Ureter (tissue), 1 donor: Measurements from ENCODE around the gene DOCK11. TPM values are rescaled to one million over a fixed set of nuclear protein-coding genes. Genes with fewer than 3 reads are reported as not detected.

Source experiments
- DNase-seq: peaks from one replicate; pipeline ENCODE4 v3.0.0-alpha.2; 2020; ENCODE audit warnings: low spot score
- total RNA-seq: library from RNA; stranded (reverse); gene quantifications from one replicate; pipeline ENCODE4 v1.2.4, GENCODE V29; 2023
- donor health status: DM: yes; HTN: yes; CAD: no.

Gene DOCK11
- total RNA-seq, 1 donor from 2014 or later, result 14.1 TPM

DNA sequence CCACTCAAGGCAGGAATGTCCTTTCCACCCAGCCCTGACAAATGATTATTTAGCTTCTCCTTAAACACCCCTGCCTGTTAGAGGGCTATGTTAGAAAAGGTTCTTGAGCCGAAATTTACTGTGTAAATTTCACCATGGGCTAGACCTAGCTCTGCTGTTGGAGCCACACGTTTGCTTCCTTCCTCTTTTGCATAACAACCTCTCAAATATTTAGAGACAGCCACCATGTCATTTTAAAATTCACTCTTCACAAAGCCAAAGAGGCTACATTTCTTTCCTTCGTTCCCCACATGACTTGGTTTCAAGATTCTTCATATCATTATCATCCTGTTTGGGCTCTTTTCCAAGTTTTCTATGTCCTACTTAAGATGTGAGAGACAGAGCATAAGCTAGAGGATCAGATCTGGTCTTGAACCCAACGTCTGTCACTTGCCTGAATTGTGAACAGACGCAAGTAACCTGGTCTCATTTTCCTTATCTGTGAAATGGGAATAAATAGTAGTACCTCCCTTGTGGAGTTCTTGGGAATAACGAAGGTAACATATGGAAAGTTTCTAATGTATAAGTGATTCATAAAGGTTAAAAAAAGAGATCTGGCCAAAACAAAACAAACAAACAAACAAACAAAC is 6.7 kb downstream of the DOCK11 start:
- no peak for DNase-seq

DNA sequence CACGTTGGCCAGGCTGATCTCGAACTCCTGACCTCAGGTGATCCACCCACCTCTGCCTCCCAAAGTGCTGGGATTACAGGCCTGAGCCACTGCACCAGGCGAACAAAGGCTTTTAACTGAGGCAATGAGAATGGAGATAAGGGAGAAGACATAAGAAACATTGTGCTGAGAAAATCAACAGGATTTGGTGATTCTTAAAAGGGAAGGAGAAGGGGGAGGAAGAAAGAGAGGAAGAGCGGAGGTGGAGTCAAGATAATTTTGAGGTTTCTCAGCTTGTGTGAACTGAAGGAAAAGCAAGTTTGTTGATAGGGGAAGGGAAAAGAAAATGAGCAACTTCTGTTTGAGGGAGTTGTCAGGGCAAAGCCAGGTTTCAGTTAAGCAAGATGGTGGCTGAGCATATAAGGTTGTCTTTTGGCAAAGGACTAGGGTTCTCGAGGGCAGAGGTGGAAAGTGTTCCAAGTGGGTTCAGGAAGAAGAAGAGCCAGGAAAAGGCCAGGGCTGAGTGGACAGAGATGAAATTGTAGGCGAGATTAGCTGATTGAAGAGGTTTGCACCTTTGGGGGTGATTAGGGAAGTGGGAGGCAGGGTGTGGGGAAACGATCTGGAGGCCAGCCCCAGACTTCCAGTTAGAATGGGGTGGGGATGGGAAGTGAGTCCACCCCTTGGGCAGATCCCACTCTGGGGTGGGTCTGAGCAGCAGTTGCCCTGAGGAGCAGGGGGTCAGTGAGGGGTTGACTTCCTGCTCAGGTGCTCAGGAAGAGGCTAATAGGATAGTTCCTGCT is 7.8 kb downstream of the DOCK11 start:
- DNase-seq, result no peak

DNA sequence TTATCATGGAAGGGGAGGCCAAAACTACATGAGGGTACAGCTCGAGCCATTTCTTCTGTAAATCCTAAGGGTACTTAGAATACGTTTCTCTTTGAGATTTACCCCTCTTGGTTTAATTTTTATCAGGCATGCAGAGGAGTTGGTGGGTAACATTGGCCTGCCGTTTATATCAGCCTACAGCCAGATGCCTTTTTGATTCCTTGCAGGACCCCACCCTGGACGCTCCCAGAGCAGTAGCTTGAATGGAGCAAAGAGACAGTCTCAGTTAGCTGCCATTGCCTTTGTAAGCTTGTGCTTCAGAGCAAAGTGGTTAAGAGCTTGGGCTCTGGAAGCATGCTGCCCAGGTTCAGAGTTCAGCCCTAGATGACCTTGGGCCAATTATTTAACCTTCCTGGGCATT is 9.0 kb downstream of the DOCK11 start:
- no peak for DNase-seq

DNA sequence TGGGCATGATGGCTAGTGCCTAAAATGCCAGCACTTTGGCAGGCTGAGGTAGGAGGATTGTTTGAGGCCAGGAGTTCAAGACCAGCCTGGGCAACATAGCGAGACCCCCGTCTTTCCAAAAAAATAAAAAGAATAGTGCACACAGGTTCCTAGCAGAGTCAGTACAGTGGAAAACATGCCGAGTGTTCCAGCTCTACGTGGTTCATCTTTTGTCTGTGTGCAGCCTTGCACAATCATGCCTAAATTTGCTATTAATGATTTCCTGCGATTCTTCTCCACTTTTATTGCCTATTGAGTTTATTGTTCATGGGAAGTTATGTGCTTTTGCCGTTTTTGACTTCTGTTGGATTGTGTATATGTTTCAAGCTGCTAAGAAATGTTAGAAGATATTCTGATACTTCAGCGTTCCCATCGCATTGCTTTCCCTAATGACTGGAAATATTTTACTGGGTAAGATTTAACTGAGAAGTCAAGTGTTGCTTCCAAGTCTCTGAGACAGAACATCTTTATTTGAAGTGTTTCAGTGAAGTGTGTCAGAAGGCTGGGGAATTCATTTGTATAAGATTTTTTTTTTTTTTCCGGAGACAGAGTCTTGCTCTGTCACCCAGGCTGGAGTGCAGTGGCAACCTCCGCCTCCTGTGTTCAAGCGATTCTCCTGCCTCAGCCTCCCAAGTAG is 11.3 kb downstream of the DOCK11 start:
- DNase-seq, result no peak

DNA sequence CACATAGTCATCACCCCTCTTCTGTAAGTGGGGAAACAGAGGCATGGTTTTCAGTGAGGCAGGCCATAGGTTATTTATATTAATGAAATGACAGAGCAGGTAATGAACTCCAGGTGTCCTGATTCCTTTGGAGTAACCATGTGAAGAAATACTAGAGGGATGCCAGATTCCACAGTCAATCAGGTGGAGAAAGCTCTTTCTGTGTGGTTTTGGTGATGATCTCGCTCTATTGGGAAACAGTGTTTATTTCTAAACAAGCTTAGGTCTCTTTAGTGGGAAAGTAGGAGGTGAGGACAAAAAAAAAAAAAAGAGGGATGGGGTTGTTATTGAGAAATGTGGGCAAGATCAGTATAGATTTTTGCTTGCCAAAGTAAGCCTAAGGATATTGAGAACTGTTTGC is 12.2 kb downstream of the DOCK11 start:
- no peak for DNase-seq

DNA sequence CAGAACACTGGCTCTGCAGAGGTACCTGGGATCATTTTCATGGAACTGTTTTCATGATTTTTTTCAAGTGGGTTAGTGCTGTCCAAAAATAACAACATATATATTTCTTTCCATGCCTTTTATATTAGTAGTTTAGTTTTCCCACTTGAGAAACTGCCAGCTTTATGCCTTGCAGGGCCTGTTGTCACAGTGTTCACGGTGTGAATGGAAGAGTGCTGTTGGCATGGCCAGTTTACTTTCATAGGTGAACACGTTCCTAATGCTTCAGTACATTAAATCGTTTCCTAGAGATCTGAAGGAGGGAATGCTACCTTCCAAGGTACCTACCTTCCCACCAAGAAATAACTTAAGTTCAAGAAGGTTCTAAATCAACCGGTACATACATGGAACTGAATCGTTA is 12.6 kb downstream of the DOCK11 start:
- no peak for DNase-seq

DNA sequence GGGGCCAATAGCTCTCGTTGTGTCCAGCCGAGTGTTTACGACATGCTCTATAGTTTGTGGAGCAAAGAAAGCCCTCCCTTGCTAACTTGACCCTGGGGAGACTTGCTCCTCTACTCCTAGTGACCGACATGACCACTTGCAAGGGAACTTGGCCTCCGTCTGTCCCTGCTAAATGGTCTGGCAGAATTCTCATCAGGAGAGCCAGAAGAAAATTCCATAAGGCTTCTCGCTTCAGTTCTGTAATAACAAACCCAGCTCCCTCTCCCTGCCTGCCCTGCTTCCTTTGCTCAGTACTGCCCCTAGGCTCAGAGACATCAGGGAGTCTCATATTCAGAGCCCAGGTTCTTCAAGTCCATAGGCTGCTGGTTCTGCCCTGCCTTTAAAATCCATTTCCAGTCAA is 13.0 kb downstream of the DOCK11 start:
- DNase-seq, result no peak

DNA sequence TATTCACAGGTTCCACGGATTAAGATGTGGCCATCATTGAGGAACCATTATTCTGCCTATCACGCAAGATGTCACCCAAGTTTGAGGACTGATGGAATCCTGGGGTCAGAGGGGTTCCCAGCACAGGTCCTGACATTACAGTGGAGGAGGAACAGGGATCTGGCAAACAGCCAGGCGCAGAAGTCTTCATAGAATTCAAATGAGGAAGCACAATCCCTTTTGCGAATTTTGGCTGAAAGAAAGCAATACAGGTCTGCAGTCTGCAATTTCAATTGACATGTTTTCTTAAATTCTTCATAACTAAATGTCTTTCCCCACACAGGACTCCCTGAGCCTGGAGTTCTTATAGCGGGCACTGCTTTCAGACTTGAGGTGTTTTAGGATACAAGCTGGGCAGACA is 14.5 kb downstream of the DOCK11 start:
- no peak for DNase-seq

DNA sequence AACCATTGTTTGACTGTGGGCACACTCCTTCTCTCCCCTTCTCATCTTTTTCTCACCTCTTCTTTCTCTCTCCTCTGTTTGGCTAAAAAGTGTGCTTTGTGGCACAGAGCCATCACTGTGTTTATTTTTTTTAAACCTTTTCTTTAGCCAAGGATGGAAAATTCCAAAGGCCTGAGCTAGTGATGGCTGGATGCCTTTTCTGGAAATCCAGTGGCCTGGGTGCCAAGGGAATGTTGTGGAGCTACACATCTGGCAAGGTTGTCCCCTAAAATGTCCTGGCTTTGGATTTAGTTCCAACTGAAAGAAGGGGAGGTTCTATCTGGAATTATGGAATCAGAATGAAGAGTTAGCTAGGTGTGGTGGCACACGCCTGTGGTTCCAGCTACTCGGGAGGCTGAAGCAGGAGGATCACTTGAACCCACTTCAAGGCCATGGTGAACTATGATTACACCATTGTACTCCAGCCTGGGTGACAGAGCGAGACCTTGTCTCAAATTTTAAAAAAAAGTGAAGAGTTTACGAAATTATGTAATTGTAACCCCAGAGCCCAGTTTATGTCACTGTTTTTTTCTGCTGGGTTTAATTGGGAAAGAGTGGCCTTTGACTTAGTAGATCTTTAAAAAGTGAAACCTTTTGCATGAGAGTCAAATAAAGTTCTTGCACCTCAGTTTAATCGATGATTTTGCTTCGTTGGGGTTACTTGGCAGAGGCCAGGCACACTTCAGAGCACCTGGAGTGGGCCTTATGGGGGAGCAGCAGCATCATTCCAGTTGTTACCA is 17.7 kb downstream of the DOCK11 start:
- DNase-seq, result no peak

DNA sequence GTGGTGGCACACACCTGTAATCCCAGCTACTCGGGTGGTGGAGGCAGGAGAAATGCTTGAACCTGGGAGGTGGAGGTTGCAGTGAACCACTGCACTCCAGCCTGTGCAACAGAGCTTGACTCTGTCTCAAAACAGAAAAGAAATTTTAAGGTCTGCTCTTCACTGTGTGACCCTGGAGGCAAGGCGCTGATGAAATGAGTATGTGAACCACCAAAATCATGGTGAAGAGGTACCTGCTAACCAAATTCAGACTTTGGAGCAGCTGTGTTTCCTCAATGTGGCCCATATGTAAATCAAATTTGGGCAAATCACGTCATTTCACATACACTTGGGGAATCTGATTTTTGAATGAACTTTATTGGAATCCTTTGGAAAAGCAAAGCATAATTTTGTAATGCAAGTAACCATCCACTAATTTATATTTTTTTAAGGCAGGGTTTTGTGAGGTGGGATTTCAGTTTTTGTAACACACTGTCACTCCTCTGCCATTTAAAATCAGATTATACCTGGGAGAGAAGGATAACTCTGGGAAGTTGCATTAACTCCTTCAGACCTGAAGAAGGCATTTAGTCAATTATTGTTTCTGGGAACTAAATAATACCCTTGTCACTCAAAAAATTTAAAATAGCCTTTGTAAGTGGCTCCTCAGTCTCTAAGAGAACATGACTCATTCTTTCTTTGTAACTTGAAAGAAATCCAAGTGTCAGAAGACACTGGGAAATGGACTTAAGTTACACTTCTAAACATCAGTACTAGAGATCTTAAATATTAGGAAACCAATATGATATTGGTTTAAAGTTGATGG is 24.0 kb downstream of the DOCK11 start:
- DNase-seq, result no peak

DNA sequence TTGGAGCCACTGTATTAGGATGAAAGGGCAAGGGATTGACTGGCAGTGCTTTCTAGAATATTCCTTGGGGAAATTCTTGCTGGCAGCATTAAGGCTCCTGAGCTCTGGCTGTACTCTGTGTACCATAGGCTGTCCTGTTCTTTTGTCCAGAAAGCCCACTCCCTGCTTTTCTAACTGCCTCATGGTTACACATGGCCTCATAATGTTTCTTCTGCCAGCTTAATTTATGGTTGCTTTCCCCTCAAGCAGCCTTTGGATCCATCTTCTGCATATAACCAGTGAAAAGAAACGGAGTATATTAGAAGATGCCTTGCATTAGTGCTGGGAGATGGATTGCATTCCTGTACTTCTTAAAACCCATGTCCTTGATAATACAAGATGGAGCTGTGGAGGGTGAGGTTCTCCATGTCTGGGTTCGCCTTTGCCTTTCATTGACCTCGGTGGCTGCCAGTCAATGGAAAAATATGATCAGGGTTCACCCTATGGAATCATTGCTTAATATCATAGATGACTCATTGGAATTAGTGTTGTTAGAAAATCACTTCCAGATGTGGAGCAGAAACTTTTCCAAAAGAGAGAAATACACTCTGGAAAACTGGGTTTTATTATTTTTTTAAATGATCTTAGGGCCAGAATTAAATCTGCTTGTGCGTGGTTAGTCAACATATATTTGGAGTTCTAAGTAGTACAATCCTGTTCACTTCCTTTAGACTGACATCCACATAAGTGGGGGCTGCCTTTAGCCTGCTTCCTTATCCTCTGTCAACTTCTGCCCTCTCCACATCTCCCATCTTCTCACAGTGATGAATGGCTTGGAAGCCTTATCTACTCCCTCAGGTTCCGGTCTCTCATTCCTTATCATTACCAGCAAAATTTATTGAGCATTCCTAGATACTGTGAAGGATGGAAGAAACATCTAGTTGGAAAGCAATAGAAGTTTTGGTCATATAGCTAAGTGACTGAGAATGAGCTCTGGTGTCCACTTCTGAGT is 24.9 kb downstream of the DOCK11 start:
- DNase-seq, result no peak

DNA sequence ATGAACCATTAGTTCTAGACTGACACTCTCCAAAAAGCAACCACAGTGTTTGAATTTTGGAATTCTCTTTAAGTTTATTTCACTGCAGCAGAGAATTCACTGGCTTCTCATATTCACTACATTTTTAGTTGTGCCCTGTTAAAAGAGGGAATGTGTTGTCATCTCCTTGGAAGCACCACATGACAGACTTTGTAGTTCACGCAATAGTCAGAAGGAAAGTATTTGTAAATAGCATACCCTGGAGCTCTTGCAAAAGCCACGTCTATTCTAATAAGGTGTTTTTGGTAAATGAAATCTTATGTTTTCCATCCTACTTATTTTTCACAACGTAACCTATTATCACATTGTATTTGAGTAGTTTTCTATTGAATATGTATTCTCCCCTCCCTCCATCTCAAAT is 25.8 kb downstream of the DOCK11 start:
- no peak for DNase-seq

DNA sequence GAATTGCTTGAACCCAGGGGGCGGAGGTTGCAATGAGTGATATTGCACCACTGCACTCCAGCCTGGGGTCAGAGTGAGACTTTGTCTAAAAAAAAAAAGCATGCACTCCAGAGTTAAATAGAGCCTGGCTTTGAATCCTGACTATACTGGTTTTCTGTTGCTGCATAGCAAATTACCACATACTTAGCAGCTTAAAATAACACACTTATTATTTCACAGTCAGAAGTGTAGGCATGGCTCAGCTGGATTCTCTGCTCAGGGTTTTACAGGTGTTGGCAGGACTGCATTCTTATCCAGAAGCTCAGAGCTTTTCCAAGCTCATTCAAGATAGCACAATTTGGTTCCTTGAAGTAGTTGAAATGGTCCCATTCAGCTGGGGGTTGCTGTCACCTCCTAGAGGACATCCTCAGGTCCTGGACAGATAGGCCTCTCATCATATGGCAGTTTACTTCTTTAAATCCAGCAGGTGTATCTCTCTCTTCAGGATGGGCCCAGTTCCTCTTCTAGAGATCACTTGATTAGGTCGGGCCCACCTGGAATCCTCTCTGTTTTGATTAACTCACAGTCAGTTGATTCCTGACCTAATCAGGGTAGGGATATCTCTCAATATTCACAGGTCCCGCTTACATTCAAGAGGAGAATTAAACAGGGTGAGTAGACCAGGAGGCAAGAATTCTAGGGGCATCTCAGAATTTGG is 26.8 kb downstream of the DOCK11 start:
- no peak for DNase-seq

DNA sequence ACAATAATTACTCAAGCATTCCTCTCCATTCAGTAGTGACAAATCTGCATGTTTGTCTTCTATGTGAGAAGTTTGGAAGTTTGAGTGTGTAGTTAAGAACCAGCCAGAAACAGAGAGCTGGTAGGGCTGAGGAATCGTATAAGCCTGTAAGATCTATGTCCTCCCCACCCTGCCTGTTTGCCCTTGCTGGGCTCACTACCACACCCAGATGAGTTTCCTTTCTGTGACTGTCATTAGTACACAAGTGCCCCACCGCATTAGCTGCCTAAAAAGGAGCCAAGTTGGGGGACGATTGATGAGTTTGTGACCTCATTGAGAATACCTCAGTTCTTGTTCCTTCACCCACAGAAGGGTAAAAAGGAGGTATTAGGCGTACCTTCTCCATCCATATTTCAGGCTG is 28.3 kb downstream of the DOCK11 start:
- DNase-seq, result no peak

DNA sequence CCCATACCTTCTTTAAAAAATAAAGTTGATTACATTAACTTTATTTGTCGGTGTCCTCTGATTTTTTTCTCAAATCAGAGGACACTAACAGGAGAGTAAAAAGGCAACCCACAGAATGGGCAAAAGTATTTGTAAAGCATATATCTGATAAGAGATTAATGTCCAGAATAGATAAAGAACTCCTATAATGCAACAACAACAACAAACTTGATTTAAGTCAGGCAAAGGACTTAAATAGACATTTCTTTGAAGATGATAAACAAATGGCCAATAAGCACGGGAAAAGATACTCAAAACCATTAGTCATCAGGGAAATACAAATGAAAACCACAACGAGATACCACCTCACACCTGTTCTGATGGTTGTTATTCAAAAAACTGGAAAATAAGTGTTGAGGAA is 28.7 kb downstream of the DOCK11 start:
- no peak for DNase-seq

DNA sequence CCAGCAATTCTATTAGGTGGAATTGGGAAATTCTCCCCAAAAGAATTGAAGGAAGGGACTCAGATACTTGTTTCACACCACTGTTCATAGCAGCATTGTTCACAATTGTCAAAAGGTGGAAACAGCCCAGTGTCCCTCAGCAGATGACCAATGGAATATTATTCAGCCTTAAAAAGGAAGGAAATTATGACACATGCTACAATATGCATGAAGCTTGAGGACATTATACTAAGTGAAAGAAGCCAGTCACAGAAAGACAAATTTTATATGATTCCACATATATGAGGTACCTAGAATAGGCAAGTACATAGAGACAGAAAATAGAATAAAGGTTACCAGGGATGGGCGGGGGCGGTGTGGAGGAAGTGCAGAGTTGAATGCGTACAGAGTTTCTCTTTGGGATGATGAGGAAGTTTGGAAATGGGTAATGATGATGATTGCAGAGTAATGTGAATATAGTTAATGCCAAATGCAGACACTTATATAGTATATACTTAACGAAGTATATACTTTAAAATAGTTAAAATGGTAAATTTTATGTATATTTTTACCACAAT is 29.6 kb downstream of the DOCK11 start:
- DNase-seq, result no peak

DNA sequence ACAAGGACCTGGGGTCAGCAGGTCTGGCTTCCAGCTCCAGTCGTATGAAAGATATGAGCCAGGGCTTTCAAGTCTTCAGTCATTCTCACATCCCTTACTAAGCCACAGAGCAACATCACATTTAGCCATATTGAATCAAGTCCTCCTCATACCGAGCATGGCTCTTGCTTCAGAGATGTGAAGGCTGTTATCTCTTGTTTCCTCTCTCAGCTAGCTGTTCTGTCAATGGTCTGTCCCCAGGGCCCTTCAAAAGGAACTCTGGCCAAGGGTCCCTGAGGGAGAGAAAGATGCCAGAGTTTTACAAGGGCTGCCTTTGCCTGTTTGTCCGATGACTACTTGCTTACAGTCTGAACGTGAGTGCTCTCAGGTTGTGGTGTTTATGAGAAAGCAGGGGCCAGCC is 30.5 kb downstream of the DOCK11 start:
- DNase-seq, result no peak

DNA sequence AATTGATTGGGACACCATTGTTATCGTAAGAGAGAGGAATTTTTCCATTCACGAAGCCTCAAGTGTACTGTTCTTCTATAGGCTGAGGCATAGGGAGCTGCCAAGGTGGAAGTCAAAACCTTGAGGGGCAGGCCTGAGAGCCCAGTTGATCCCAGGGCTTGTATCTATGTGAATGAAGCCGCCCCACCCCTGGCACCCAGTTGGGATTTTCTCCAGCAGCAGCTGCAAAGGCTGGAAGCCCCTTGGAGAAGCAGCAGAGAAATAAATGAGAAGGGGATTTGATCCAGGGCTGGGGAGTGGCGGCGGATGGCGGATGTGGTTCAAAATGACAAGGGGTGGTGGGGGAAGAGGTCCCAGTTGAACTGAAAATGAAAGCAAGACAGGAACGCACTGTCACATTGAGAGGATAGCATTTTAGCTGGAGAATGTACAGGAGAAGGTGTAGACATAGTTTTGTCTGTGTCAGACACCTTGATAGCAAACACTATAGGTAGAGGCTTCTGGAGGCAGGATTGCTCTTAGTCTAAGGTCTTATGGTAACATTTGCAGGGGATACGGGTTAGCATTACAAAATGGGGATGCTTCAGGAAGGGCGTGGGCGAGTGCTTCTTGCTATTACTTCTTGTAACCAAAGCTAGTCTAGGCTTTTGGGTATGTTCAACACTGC is 32.6 kb downstream of the DOCK11 start:
- DNase-seq, result no peak
